Glutamatergic neuron (in vitro differentiated cells): ENCODE results near the gene CRMP1. TPM values are rescaled to one million over a fixed set of nuclear protein-coding genes. Genes with fewer than 3 reads are reported as not detected.
"Not testable (repeated sequence)": the region's sequence is repeated elsewhere in the genome, so short reads cannot be mapped to it uniquely, and the experiment has no call there.

Experiments used
- DNase-seq: peaks from one replicate; pipeline ENCODE4 v3.0.0; 2022
- H3K27ac Mint-ChIP-seq: one replicate; pipeline ENCODE4 v1.8.0; 2020; ENCODE audit warnings: mild to moderate bottlenecking, mixed read lengths, inconsistent platforms; ENCODE audit not compliant: unreplicated experiment
- H3K27me3 Mint-ChIP-seq: one replicate; pipeline ENCODE4 v1.8.0; 2020; ENCODE audit warnings: mild to moderate bottlenecking, moderate library complexity, mixed read lengths, inconsistent platforms; ENCODE audit not compliant: unreplicated experiment
- H3K36me3 Mint-ChIP-seq: one replicate; pipeline ENCODE4 v1.8.0; 2020; ENCODE audit warnings: mild to moderate bottlenecking, mixed read lengths, inconsistent platforms; ENCODE audit not compliant: unreplicated experiment
- H3K4me1 Mint-ChIP-seq: one replicate; pipeline ENCODE4 v1.8.0; 2020; ENCODE audit warnings: mild to moderate bottlenecking, low read depth, mixed read lengths, inconsistent platforms; ENCODE audit not compliant: unreplicated experiment
- H3K4me3 Mint-ChIP-seq: one replicate; pipeline ENCODE4 v1.8.0; 2020; ENCODE audit warnings: mild to moderate bottlenecking, mixed read lengths, inconsistent platforms; ENCODE audit not compliant: unreplicated experiment
- H3K9me3 Mint-ChIP-seq: one replicate; pipeline ENCODE4 v1.8.0; 2020; ENCODE audit warnings: mild to moderate bottlenecking, moderate library complexity, mixed read lengths, inconsistent platforms; ENCODE audit not compliant: unreplicated experiment
- CTCF ChIP-seq: fragments of 200-600 bp; sonication (generic); IDR thresholded peaks from one replicate; pipeline ENCODE4 v1.5.0; 2021; ENCODE audit not compliant: partially characterized antibody, unreplicated experiment
- total RNA-seq: library from RNA; stranded (reverse); fragmentation: NEBNext Ultra II Directional; extraction: Animal tissue kit (Norgen Biotek cat#: 25700); gene quantifications from one replicate; pipeline ENCODE4 v1.2.1, GENCODE V29; 2021; ENCODE audit not compliant: unreplicated experiment

The CRMP1 gene
- total RNA-seq, 1 donor from 2014 or later = 947 TPM

- Mint-ChIP-seq H3K4me3 (no peak overlapping the region), H3K36me3 (peaks cover 4% of the 10 kb centered on the region), H3K27me3 (peaks cover 33% of the 10 kb centered on the region), H3K4me1 (peaks cover 17% of the 10 kb centered on the region), H3K9me3 (peaks cover 30% of the 10 kb centered on the region), H3K27ac (peak overlapping the region; percentile 33)
- no peak for DNase-seq
- peak; percentile 82 for TF ChIP-seq CTCF
Measured at GRCh38 chr4:5812506-5813229, 80.2 kb downstream of the CRMP1 start.

- Mint-ChIP-seq H3K9me3 (peaks cover 30% of the 10 kb centered on the region), H3K4me1 (peaks cover 14% of the 10 kb centered on the region), H3K27me3 (peaks cover 35% of the 10 kb centered on the region)
- H3K4me3 Mint-ChIP-seq, H3K27ac Mint-ChIP-seq, H3K36me3 Mint-ChIP-seq, DNase-seq: not testable (repeated sequence)
Measured at GRCh38 chr4:5812057-5812456, 80.8 kb downstream of the CRMP1 start.

- peaks cover 14% of the 10 kb centered on the region for H3K4me1 Mint-ChIP-seq
- no peak overlapping the region for H3K27ac Mint-ChIP-seq
- H3K4me3 Mint-ChIP-seq = no peak overlapping the region
- H3K36me3 Mint-ChIP-seq = peaks cover 4% of the 10 kb centered on the region
- no peak for DNase-seq
- no peak for TF ChIP-seq CTCF
- peaks cover 32% of the 10 kb centered on the region for H3K27me3 Mint-ChIP-seq
- peaks cover 27% of the 10 kb centered on the region for H3K9me3 Mint-ChIP-seq
Measured at GRCh38 chr4:5810770-5811430, 82.0 kb downstream of the CRMP1 start.

- Mint-ChIP-seq H3K9me3 (peaks cover 22% of the 10 kb centered on the region), H3K36me3 (peaks cover 4% of the 10 kb centered on the region), H3K27ac (no peak overlapping the region), H3K27me3 (peaks cover 29% of the 10 kb centered on the region), H3K4me3 (no peak overlapping the region), H3K4me1 (peaks cover 14% of the 10 kb centered on the region)
- no peak for DNase-seq
- TF ChIP-seq CTCF = no peak
Measured at GRCh38 chr4:5810151-5810550, 82.7 kb downstream of the CRMP1 start.

GRCh38 chr4:5809216-5809776 lies 83.6 kb downstream of the CRMP1 start:
- Mint-ChIP-seq H3K27me3 (peaks cover 25% of the 10 kb centered on the region), H3K27ac (no peak overlapping the region), H3K4me1 (peaks cover 14% of the 10 kb centered on the region), H3K4me3 (no peak overlapping the region), H3K9me3 (peaks cover 23% of the 10 kb centered on the region), H3K36me3 (peaks cover 4% of the 10 kb centered on the region)
- no peak for DNase-seq
- no peak for TF ChIP-seq CTCF
